Fibroblast of skin of left biceps (primary cell): ENCODE results near the gene GRIN2B.

Experiments
- DNase-seq, 2 experiments: peaks; one replicate each; pipeline ENCODE4 v3.0.0-alpha.2; 2013; ENCODE audit warnings: low read depth in 2 of 2

The GRIN2B gene

GRCh38 chr12:13981296-13981962 lies at the start of gene GRIN2B:
Gene GRIN2B, minus strand, starts transcription at chr12:13981602. Its CDS starts 115,394 bp downstream, at chr12:13866208.
- DNase-seq, result no peak

GRCh38 chr12:14026537-14026936 lies 45.1 kb upstream of the GRIN2B start:
- no peak for DNase-seq

GRCh38 chr12:14024591-14024990 lies 43.2 kb upstream of the GRIN2B start:
- DNase-seq, result no peak

- DNase-seq, result no peak
Measured at GRCh38 chr12:14018080-14018479, 36.7 kb upstream of the GRIN2B start.

GRCh38 chr12:14010989-14011388 lies 29.6 kb upstream of the GRIN2B start:
- DNase-seq, result no peak

GRCh38 chr12:14007639-14008038 lies 26.2 kb upstream of the GRIN2B start:
- no peak for DNase-seq

GRCh38 chr12:13992585-13992984 lies 11.2 kb upstream of the GRIN2B start:
- no peak for DNase-seq

GRCh38 chr12:13992106-13992505 lies 10.7 kb upstream of the GRIN2B start:
- no peak for DNase-seq

GRCh38 chr12:13986031-13986430 lies 4.6 kb upstream of the GRIN2B start:
- no peak for DNase-seq

GRCh38 chr12:13981990-13982389 lies 588 bp upstream of the GRIN2B start:
- no peak for DNase-seq

- no peak for DNase-seq
Measured at GRCh38 chr12:13980538-13981295, 685 bp downstream of the GRIN2B start.

GRCh38 chr12:13979772-13980378 lies 1.5 kb downstream of the GRIN2B start:
- no peak for DNase-seq

GRCh38 chr12:13978876-13979275 lies 2.5 kb downstream of the GRIN2B start:
- no peak for DNase-seq

- no peak for DNase-seq
Measured at GRCh38 chr12:13976880-13977279, 4.5 kb downstream of the GRIN2B start.

- no peak for DNase-seq
Measured at GRCh38 chr12:13976028-13976584, 5.3 kb downstream of the GRIN2B start.

GRCh38 chr12:13973996-13974395 lies 7.4 kb downstream of the GRIN2B start:
- DNase-seq, result no peak

- DNase-seq, result no peak
Measured at GRCh38 chr12:13970803-13971202, 10.6 kb downstream of the GRIN2B start.

GRCh38 chr12:13968281-13968680 lies 13.1 kb downstream of the GRIN2B start:
- DNase-seq, result no peak

GRCh38 chr12:13964666-13965065 lies 16.7 kb downstream of the GRIN2B start:
- no peak for DNase-seq

GRCh38 chr12:13962699-13963098 lies 18.7 kb downstream of the GRIN2B start:
- DNase-seq, result no peak

GRCh38 chr12:13961971-13962370 lies 19.4 kb downstream of the GRIN2B start:
- no peak for DNase-seq

- no peak for DNase-seq
Measured at GRCh38 chr12:13959131-13959723, 22.2 kb downstream of the GRIN2B start.
